Measurements from ENCODE around the gene AIFM2.

Gene AIFM2

DNA sequence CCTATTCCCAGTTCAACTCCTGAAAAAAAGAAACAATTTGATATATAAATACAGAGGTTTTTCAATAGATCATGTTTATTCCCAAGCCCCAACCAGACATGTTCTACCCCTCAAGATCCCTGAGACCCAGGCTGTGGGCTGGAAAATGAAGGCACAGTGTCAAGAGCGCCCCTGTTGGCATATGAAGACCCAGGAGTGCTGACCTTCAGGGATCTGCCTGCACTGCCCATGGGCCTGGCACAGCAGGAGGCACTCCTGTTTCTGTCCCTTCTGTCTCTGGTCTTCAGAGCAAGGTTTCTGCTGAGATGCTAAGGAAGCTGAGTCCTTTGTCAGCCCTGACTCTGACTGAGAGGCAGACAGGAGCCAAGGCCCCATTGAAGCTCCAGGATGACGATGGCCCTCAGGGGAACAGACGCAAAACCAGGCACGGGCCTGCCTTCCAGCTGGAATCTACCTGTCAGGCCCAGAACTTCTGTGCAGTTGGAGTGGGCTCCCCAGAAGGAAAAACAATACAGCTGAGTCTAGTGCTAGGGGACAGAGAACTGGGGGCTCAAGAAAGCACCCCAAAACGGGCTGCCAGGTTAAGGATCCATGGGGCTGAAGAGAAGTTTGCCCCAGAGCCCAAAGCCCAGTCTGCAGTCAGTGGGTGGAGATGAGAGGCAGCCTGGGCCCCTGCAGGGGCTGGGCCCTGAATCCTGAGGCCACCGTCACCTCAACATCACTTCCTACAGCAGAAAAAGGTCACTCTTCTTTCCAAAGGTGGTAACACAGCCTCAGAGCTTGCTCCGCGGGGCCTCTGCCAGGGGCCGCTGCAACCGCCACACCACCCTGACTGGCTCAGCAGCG lies 6.7 kb upstream of the AIFM2 start:
- H4K20me1 ChIP-seq = peaks cover 10% of the 10 kb centered on the region; the same call in 1 of the 2 replicates
- H3K27me3 ChIP-seq = no peaks in the 10 kb centered on the region
- H3K27ac ChIP-seq = no peak overlapping the region
- peaks cover 29% of the 10 kb centered on the region for H3K36me3 ChIP-seq
- H3K9ac ChIP-seq = no peak overlapping the region
- no peaks in the 10 kb centered on the region for H3K9me3 ChIP-seq
- peaks cover 18% of the 10 kb centered on the region for H3K4me1 ChIP-seq
- no peak overlapping the region for H3K4me2 ChIP-seq
- no peak for TF ChIP-seq Cebpa-rat (IDR thresholded peaks at IDR 0.05)
- no peak overlapping the region for H3K4me3 ChIP-seq

DNA sequence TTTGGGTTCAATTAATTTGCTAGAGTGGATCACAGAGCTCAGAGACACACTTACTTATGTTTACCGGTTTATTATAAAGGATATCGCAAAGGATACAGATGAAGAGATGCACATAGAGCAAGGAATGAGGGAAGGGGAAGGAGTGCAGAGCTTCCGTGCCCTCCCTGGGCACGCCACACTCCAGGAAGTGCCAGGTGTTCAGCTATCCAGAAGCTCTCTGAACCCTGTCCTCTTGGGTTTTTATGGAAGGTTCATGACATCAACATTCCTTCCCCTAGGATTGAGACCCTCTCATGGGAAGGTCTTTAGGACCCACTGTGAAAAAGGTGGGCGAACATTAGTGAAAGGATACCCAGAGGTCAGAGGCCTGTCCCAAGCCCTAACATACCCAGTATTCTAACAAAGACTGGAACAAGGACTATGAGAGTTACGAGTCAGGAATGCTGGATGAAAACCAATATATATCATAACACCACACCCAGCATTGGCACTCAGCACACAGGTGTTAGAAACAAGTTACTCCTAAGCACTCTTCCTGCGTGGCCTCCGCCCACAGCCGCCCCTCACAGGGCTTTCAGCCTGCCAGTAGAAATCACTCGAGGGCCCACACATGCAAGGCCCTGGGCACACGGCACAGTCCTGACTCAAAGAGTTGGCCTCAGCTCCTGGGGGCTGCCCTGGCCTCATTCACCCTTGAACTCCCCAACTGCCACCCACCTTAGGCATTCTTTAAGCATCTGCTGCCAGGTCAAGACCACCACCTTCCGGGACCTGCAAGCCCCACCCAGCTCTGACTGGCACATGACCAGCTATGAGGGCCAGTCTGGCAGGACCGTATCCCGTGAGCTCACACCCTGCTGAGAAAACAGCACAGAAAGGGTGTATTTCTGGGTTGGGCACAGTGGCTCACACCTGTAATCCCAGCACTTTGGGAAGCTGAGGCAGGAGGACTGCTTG lies 5.6 kb upstream of the AIFM2 start:
- no peaks in the 10 kb centered on the region for H3K9me3 ChIP-seq
- no peak overlapping the region for H3K4me2 ChIP-seq
- H3K9ac ChIP-seq = no peak overlapping the region
- H3K4me1 ChIP-seq = peaks cover 6% of the 10 kb centered on the region
- H3K36me3 ChIP-seq = peaks cover 29% of the 10 kb centered on the region
- H3K27me3 ChIP-seq = peaks cover 7% of the 10 kb centered on the region
- H3K4me3 ChIP-seq = no peak overlapping the region
- TF ChIP-seq Cebpa-rat (IDR thresholded peaks at IDR 0.05) = no peak
- H4K20me1 ChIP-seq = peaks cover under 1% of the 10 kb centered on the region; the same call in 1 of the 2 replicates
- H3K27ac ChIP-seq = no peak overlapping the region

DNA sequence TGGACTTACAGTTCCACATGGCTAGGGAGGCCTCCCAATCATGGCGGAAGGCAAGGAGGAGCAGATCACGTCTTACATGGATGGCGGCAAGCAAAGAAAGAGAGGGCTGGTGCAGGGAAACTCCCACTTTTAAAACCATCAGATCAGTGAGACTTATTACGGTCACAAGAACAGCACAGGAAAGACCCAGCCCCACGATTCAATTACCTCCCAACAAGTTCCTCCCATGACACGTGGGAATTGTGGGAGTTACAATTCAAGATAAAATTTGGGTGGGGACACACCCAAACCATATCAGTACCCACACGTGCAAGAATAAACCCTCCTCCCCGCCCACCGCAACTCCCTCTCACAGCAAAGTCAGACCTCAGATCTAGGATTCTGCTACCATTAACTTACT lies 4.5 kb upstream of the AIFM2 start:
- peaks cover 18% of the 10 kb centered on the region for H3K27me3 ChIP-seq
- H3K9ac ChIP-seq = no peak overlapping the region
- H3K4me2 ChIP-seq = no peak overlapping the region
- no peaks in the 10 kb centered on the region for H4K20me1 ChIP-seq
- H3K4me3 ChIP-seq = no peak overlapping the region
- TF ChIP-seq Cebpa-rat (IDR thresholded peaks at IDR 0.05) = no peak
- H3K4me1 ChIP-seq = peaks cover 12% of the 10 kb centered on the region
- H3K27ac ChIP-seq = no peak overlapping the region
- no peaks in the 10 kb centered on the region for H3K9me3 ChIP-seq
- peaks cover 26% of the 10 kb centered on the region for H3K36me3 ChIP-seq

DNA sequence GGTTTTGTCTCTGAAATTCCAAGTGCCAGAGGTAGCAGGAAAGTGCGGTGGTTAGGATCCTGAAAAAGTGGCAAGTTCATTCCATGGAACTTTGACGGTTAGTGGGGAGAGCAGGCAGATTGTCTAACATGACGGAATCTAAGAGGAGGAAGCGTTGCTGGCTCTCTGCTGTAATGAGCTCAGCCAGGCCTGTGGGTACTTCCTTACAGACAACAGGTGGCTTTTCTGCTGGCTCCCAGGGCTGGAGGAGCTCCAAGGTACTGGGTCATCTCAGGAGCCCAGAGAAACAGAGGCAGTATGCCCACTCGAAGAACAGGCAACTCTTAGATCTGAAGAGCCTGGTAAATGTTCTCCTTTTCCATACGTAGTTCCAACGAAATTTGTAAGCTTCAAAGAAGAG lies 3.1 kb upstream of the AIFM2 start:
- no peak overlapping the region for H3K4me3 ChIP-seq
- H3K27ac ChIP-seq = no peak overlapping the region
- H3K4me1 ChIP-seq = peaks cover 27% of the 10 kb centered on the region
- no peak overlapping the region for H3K4me2 ChIP-seq
- H3K9ac ChIP-seq = no peak overlapping the region
- peaks cover 26% of the 10 kb centered on the region for H3K36me3 ChIP-seq
- no peak for TF ChIP-seq Cebpa-rat (IDR thresholded peaks at IDR 0.05)
- H4K20me1 ChIP-seq = no peaks in the 10 kb centered on the region
- no peaks in the 10 kb centered on the region for H3K9me3 ChIP-seq
- peaks cover 27% of the 10 kb centered on the region for H3K27me3 ChIP-seq

DNA sequence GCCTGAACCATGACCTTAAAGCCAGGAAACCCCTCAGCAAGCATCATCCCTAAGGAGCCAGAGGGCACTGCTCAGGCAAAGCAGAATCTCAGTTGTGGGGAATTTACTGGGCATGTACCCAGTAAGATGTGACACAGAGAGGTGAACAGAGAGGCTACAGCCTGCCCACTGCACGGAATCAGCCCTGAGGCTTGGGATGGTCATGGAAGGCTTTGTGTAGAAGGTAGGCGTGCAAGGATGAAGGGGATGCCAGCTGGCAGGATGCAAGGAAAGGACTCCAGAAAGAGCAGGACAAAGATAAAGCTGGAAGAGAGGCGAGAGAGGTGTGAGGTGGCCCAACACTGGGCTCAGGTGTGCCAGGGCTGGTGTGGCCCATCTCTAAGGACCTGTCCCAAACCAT lies 2.4 kb upstream of the AIFM2 start:
- TF ChIP-seq Cebpa-rat (IDR thresholded peaks at IDR 0.05) = no peak
- H3K4me2 ChIP-seq = no peak overlapping the region
- no peaks in the 10 kb centered on the region for H3K9me3 ChIP-seq
- H3K27me3 ChIP-seq = peaks cover 27% of the 10 kb centered on the region
- H3K36me3 ChIP-seq = peaks cover 25% of the 10 kb centered on the region
- no peak overlapping the region for H3K27ac ChIP-seq
- H3K9ac ChIP-seq = no peak overlapping the region
- H3K4me1 ChIP-seq = peaks cover 31% of the 10 kb centered on the region
- no peak overlapping the region for H3K4me3 ChIP-seq
- no peaks in the 10 kb centered on the region for H4K20me1 ChIP-seq

DNA sequence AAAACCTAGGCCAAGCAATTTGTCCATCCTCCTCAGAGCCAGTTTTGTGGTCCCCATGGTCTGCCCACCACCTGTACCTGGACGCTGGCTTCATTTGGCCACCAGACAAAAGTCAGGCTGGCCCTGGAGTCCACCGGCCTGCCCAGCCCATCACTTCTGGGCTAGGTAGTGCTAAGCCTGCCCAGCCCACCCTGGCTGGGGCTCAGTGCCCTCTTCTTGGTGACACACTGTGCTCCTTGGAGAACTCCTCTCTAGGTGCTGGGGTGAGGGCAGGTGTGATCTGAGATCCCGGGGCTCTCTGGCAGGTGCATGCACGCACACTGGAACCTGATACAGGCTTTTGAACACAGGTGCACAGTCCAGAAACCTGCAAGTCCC lies 1.1 kb downstream of the AIFM2 start:
- Histone ChIP-seq H3K9ac (peak overlapping the region; percentile 82; the same call in 1 of the 2 replicates), H3K27me3 (peaks cover 27% of the 10 kb centered on the region), H3K4me2 (peak overlapping the region; percentile 98), H3K27ac (peak overlapping the region; percentile 81; the same call in 1 of the 2 replicates), H4K20me1 (no peaks in the 10 kb centered on the region), H3K9me3 (no peaks in the 10 kb centered on the region), H3K36me3 (no peaks in the 10 kb centered on the region; the same call in 1 of the 2 replicates), H3K4me3 (peak overlapping the region; percentile 76), H3K4me1 (peaks cover 28% of the 10 kb centered on the region)
- no peak for TF ChIP-seq Cebpa-rat (IDR thresholded peaks at IDR 0.05)

DNA sequence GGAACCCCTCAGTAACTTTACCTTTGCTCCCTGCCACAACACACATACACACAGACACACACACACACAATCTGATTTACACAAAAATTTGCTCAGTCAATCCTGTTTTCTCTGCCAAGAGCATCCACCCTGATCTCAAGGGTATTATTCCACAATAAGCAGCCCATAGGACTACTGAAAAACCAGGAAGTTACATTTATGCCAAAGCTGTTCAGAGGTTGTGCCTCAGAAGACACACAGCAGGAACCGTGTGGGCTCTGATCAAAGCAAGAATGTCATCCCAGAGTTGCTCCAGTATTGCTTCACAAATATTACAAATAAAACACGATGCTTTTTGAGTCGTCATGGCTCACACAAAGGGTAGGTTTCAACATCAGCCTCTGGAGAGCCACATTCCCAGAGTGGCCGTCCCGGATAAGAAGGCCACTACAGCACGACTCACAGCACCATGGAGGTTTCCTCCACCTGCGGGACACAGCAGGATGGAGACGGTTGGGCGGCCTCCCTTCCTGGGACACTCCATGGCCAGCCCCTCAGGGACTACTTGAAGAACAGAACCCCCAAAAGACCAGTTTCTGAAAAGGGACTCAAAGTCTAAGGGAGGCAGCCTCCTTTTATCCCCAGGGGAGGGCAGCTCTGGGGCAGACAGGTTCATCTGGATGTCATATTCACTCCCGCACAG lies 1.6 kb downstream of the AIFM2 start:
- Histone ChIP-seq H3K9me3 (no peaks in the 10 kb centered on the region), H4K20me1 (no peaks in the 10 kb centered on the region), H3K27ac (no peak overlapping the region), H3K36me3 (no peaks in the 10 kb centered on the region), H3K4me1 (peaks cover 33% of the 10 kb centered on the region), H3K27me3 (peaks cover 27% of the 10 kb centered on the region), H3K4me2 (peak overlapping the region; percentile 98), H3K4me3 (peak overlapping the region; percentile 76; the same call in 1 of the 2 replicates), H3K9ac (no peak overlapping the region)
- 0 out of 2 replicates have a peak, but pooled peaks have one; percentile 12 for TF ChIP-seq Cebpa-rat (IDR thresholded peaks at IDR 0.05)

DNA sequence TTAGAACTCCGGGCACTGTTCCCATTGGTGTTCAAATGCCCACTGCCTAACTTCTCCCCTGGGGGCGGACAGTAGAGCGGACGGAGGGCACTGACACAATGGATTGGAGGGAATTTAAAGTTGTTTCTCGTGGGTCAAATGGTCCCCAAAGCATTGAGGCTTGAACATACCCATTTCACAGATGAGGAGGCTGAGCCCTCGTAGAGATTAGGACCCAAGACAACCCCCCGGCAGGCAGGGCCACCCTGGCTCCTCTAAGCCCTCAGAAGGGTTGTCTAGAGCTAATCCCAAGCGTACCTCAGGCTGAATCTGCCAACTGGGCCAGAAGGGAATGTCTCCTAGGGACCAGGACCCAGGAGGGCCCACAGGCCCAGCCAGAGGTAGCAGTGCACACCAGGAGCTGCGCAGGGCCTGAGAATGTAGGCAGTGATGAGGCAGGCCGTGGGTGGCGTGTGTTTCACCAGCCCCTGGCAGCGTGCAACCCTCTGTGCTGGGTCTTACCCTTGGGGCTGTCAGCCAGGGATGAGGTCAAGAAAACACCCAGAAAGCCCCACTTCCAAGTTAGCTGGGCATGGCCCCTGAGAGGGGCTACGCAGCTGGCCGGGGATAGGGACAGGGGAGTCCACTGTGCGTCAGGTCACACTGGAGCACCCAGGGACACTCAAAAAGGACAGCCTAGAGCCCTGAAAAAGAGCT lies 5.8 kb downstream of the AIFM2 start:
- H3K9me3 ChIP-seq = no peaks in the 10 kb centered on the region
- H3K4me2 ChIP-seq = peak overlapping the region; percentile 61
- H3K27ac ChIP-seq = peak overlapping the region; percentile 49
- no peaks in the 10 kb centered on the region for H4K20me1 ChIP-seq
- no peak for TF ChIP-seq Cebpa-rat (IDR thresholded peaks at IDR 0.05)
- no peak overlapping the region for H3K4me3 ChIP-seq
- H3K9ac ChIP-seq = no peak overlapping the region
- peaks cover 4% of the 10 kb centered on the region; the same call in 1 of the 2 replicates for H3K36me3 ChIP-seq
- peaks cover 6% of the 10 kb centered on the region for H3K27me3 ChIP-seq
- peaks cover 32% of the 10 kb centered on the region for H3K4me1 ChIP-seq
